ENCODE results near the gene FHIT. TPM values are rescaled to one million over a fixed set of nuclear protein-coding genes. Genes with fewer than 3 reads are reported as not detected.

Gene FHIT
- total and polyA plus RNA-seq, 7 donors, result 0.98 to 10.4 (median 4.0) TPM

GRCh38 chr3:60622349-60622748, 628.9 kb downstream of the FHIT start:
- Histone ChIP-seq H3K4me1 (no peaks in the 10 kb centered on the region), H3K36me3 (ENCODE audit: insufficient read depth in 1 of 2, low read depth in 1 of 2) (no peaks in the 10 kb centered on the region), H3K4me3 (no peak overlapping the region), H3K9me3 (no peaks in the 10 kb centered on the region), H3K27ac (no peak overlapping the region), H3K27me3 (ENCODE audit: insufficient read depth in 3 of 3, low read length in 2 of 3) (no peaks in the 10 kb centered on the region)
- no peak for ATAC-seq
- 0 to 67% (median 61%) methylated on average over 1 of the region's 1 CpG for WGBS, 3 donors
- TF ChIP-seq CTCF (IDR thresholded peaks at IDR 0.05), result no peak
- DNase-seq, result no peak
- intact Hi-C loops (cut with DNase I), result no loop called here

- Histone ChIP-seq H3K4me1 (no peaks in the 10 kb centered on the region), H3K4me3 (no peak overlapping the region), H3K36me3 (ENCODE audit: insufficient read depth in 1 of 2, low read depth in 1 of 2) (no peaks in the 10 kb centered on the region), H3K9me3 (no peaks in the 10 kb centered on the region), H3K27me3 (ENCODE audit: insufficient read depth in 3 of 3, low read length in 2 of 3) (no peaks in the 10 kb centered on the region), H3K27ac (no peak overlapping the region)
- no peak for DNase-seq
- no peak for TF ChIP-seq CTCF (IDR thresholded peaks at IDR 0.05)
- WGBS, 3 donors, result 75 to 82% (median 82%) methylated on average over 2 of the region's 2 CpGs
- intact Hi-C loops (cut with DNase I), result no loop called here
- no peak for ATAC-seq
Measured at GRCh38 chr3:60617188-60617587, 634.1 kb downstream of the FHIT start.

- Histone ChIP-seq H3K4me3 (no peak overlapping the region), H3K36me3 (ENCODE audit: insufficient read depth in 1 of 2, low read depth in 1 of 2) (no peaks in the 10 kb centered on the region), H3K27me3 (ENCODE audit: insufficient read depth in 3 of 3, low read length in 2 of 3) (no peaks in the 10 kb centered on the region), H3K9me3 (no peaks in the 10 kb centered on the region), H3K27ac (no peak overlapping the region), H3K4me1 (no peaks in the 10 kb centered on the region)
- ATAC-seq (no peak), DNase-seq (no peak)
- no peak for TF ChIP-seq CTCF (IDR thresholded peaks at IDR 0.05)
- WGBS, 3 donors, result 94 to 100% (median 97%) methylated on average over 1 of the region's 1 CpG
- intact Hi-C loops (cut with DNase I), result no loop called here
Measured at GRCh38 chr3:60613769-60614303, 637.4 kb downstream of the FHIT start.

- H3K36me3 ChIP-seq (ENCODE audit: insufficient read depth in 1 of 2, low read depth in 1 of 2), result no peaks in the 10 kb centered on the region
- H3K9me3 ChIP-seq, result no peaks in the 10 kb centered on the region
- intact Hi-C loops (cut with DNase I), result no loop called here
- DNase-seq (peak; percentile 73 to 85), ATAC-seq (peak; percentile 66 to 95 (median 88))
- 30 to 38% (median 33%) methylated on average over 7 of the region's 7 CpGs for WGBS, 3 donors
- H3K27ac ChIP-seq, result no peak overlapping the region
- no peaks in the 10 kb centered on the region for H3K4me1 ChIP-seq
- TF ChIP-seq CTCF (IDR thresholded peaks at IDR 0.05), result no peak
- H3K27me3 ChIP-seq (ENCODE audit: insufficient read depth in 3 of 3, low read length in 2 of 3), result no peaks in the 10 kb centered on the region
- no peak overlapping the region for H3K4me3 ChIP-seq
Measured at GRCh38 chr3:60610441-60611112, 640.7 kb downstream of the FHIT start.

- no peak for TF ChIP-seq CTCF (IDR thresholded peaks at IDR 0.05)
- 84 to 91% (median 87%) methylated on average over 4 of the region's 4 CpGs for WGBS, 3 donors
- no peaks in the 10 kb centered on the region for H3K9me3 ChIP-seq
Measured at GRCh38 chr3:60609446-60609845, 641.8 kb downstream of the FHIT start.

More at GRCh38 chr3:60609446-60609845, 641.8 kb downstream of the FHIT start:
- intact Hi-C loops (cut with DNase I), result no loop called here
- no peak overlapping the region for H3K4me3 ChIP-seq
- no peaks in the 10 kb centered on the region for H3K36me3 ChIP-seq (ENCODE audit: insufficient read depth in 1 of 2, low read depth in 1 of 2)
- ATAC-seq (no peak), DNase-seq (no peak)
- no peaks in the 10 kb centered on the region for H3K4me1 ChIP-seq
- H3K27me3 ChIP-seq (ENCODE audit: insufficient read depth in 3 of 3, low read length in 2 of 3), result no peaks in the 10 kb centered on the region
- H3K27ac ChIP-seq, result no peak overlapping the region

All from psoas muscle (tissue), 8 donors.